D721Med (cell line): Measurements from ENCODE around the gene LYPD6B.

Experiments used
- DNase-seq: peaks from one replicate; pipeline ENCODE4 v3.0.0; 2011; ENCODE audit warnings: low spot score; ENCODE audit not compliant: insufficient read length
- FAIRE-seq: peaks from 2 replicates; lab custom pipeline; 2011; peaks lifted over from hg19 to GRCh38; lab: Jason Lieb, UNC
- TF ChIP-seq, protein P1 (sequence below): IDR thresholded peaks from 2 replicates; pipeline ENCODE4 v1.5.1; 2012; ENCODE audit warnings: mild to moderate bottlenecking, control low read depth; ENCODE audit not compliant: insufficient read depth; ENCODE audit errors: missing control alignments

LYPD6B gene

DNA sequence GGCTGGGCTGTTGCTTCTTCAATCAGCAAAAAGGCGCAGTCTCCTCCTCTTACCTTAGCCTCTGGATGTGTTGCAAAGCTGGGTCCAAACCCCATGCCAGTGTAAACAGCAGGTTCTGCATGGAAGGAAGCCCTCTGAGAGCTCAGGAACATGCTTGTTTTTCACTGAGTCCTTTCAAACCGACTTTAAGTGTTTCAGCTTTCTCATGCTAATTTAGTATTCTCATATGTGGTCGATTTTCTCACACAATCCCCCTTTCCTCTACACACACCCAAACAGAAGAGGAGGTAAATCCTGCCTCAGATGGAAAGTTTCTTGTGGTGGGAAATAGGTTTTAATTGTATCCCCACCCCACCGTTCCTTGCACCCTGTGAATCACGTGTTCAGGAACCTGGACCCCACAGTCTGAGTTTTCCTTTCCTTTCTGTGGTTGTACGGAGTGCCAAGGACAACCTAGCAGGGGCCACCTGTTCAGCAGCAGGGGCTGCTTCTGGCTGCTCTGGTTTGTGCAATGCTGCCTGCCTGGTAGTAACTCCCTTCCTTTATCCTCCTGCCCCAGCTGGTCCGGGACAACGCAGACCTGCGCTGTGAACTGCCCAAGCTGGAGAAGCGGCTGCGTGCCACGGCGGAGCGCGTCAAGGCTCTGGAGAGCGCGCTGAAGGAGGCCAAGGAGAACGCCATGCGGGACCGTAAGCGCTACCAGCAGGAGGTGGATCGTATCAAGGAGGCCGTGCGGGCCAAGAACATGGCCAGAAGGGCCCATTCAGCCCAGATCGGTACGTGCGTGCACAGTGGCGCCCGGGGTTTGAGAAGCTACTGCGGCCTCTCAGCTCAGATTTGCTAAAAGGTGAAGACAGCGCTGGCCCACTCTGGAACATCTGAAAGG, 28.7 kb upstream of the LYPD6B start:
- FAIRE-seq (no peak), DNase-seq (no peak)
- TF ChIP-seq, protein P1, sequence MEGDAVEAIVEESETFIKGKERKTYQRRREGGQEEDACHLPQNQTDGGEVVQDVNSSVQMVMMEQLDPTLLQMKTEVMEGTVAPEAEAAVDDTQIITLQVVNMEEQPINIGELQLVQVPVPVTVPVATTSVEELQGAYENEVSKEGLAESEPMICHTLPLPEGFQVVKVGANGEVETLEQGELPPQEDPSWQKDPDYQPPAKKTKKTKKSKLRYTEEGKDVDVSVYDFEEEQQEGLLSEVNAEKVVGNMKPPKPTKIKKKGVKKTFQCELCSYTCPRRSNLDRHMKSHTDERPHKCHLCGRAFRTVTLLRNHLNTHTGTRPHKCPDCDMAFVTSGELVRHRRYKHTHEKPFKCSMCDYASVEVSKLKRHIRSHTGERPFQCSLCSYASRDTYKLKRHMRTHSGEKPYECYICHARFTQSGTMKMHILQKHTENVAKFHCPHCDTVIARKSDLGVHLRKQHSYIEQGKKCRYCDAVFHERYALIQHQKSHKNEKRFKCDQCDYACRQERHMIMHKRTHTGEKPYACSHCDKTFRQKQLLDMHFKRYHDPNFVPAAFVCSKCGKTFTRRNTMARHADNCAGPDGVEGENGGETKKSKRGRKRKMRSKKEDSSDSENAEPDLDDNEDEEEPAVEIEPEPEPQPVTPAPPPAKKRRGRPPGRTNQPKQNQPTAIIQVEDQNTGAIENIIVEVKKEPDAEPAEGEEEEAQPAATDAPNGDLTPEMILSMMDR = no peak

DNA sequence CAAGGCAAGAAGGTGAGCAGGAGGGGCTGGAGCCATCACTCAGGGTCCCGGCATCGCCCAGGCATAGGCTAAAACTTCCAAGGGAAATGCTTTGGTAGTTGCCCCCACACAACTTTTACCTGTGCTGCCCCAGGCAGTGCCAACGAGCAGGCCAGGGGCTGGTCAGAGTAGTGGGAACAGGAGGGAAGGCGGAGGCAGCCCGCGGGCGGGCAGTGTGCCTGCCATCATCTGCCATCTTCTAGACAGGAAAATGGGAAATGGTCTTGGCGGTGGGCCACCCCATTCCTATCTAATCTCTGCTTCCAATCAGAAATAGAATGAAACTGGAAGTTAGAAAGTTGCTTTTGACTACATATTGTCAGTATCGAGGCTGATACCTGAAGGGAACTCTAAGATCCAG, 26.0 kb upstream of the LYPD6B start:
- no peak for DNase-seq
- FAIRE-seq = no peak
- TF ChIP-seq, protein P1 = no peak

DNA sequence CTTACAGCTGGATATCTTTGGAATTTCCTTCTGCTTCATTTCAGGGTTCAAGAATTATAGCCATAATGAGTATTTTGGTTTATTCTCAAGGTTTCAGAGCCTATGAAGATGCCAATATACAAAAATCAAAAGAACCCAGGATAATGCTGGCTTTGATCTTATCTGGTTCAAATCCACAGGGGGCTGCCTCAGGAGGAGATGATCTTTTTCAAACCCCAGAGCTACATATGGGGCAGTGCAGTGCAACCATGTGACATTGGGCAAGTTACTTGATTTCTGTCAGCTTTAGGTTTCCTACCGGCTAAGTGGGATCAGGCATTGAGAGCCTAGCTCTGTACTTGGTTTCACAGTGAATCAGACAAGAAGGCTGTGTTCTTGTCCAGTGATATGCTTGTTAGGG, 23.0 kb upstream of the LYPD6B start:
- no peak for DNase-seq
- FAIRE-seq = no peak
- TF ChIP-seq, protein P1 = no peak

DNA sequence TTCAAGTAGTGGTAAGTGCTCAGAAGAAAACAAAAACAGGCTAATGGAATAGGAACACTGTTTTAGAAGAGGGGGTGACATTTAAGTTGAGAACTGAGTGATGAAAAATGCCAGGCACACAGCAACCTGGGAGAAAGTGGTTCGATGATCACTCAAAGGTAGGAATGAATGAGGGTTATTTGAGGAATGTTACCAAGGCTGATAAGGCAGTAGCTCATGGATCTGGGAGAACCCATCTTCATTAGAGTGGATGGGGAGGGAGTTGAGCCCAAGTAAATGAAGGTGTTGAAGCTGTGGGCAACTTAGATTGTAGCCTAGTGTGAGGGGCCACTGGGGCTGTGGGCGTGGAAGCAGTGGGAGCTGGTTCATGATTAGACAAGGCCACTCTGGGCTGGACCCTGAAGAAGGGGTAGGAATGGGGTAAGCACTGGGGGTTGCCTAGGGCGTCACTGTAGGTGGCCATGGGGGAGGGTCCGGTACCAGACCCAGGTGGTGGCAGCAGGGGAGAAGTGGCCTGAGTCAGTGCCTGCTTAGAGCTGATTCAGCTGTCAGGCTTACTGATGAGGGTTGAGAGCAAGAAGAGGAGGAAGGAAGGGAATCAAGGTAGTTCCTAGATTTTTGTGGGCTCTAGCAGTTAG, 22.5 kb upstream of the LYPD6B start:
- TF ChIP-seq, protein P1 = no peak
- no peak for FAIRE-seq
- no peak for DNase-seq

DNA sequence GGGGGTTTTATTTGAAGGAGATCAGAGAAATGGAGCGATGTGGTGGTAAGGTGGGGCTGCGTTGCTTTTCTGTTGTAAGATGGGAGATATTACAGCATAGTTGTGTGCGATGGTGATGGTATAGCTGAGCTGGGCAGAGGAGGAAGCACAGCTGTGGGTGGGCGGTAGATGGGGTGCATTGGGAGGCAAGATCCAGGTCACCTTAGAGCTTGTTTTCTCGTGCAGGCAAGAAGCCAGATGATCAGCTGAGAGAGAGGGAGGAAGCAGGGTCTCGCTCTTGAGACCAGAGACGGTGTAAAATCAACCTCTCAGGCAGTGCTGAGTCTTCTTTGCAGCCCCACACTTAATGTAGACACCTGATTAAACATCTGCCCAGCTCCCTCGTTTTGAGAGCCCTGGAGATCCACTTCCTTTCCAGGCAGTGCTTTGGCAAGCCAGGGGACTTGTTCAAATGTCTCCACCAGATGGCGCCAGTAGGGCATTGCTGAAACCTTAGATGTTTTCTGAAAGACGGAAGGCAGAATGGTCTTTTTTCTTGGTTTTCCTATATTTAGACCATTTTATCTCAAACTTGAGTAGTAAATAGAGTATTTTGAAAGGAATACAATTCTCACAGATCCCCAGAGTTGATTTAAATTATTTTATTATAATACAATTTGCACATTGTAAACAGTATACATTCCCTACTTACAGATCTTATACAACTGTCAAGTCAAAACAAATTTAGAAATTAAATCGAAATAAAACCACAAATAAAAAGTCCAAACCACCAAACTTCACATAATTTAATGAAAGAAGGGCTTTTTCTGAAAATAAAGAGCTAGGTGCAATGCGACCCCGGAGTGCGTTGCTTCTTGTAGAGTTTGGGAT, 21.1 kb upstream of the LYPD6B start:
- FAIRE-seq (no peak), DNase-seq (peak; percentile 71)
- TF ChIP-seq, protein P1 = peak; percentile 82

DNA sequence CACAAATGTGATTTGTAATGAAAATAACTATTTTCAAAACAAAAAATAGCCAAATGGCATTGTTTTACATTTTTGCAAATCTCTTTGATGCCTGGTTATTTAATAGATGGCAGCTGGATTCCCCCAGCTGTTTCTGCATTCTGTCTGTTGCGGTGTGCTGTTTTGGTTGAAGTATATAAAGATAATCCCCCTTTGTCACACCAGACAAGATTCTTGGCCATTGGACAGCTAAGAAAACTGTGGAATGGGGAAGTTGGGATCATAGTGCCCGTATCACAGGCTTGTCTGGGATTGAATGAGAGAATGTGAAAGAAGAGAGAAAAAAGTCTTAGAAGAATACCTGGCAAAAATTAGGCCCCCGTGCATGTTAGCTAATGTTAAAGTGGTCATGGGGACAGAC, 19.5 kb upstream of the LYPD6B start:
- no peak for FAIRE-seq
- no peak for DNase-seq
- TF ChIP-seq, protein P1 = no peak
